HCT116 (cell line): Measurements from ENCODE around the gene ERMP1. TPM values are rescaled to one million over a fixed set of nuclear protein-coding genes. Genes with fewer than 3 reads are reported as not detected.

Source experiments
- ATAC-seq: fragments of 200-7000 bp; cut with Tn5 transposase; 2 replicates; pipeline ENCODE4 v1.9.1; 2020; ENCODE audit warnings: mild to moderate bottlenecking, moderate library complexity
- BruUV-seq: library from RNA; stranded (reverse); fragments of 400-500 nt; replicated peaks from 2 replicates; lab custom pipeline; 2021; lab: Mats Ljungman, UMichigan
- CTCF ChIA-PET: fragments of 300-600 bp; sonication (Branson Sonifier 250); formaldehyde crosslinking; loops from one replicate; lab custom pipeline; 2021; ENCODE audit warnings: antibody characterized with exemption; lab: Charles Lee
- POLR2A ChIA-PET: fragments of 300-600, 350-600 bp; sonication (Branson Sonifier 250); formaldehyde crosslinking; loops from one replicate; lab custom pipeline; 2021; ENCODE audit warnings: antibody characterized with exemption; lab: Charles Lee
- RAD21 ChIA-PET, 2 experiments: fragments of 300-600 bp; sonication (Branson Sonifier 250); formaldehyde crosslinking; loops; one replicate each; lab custom pipeline; 2023; ENCODE audit warnings: low total read pairs in 2 of 2; ENCODE audit not compliant: uncharacterized antibody in 2 of 2, unreplicated experiment in 2 of 2, low non-redundant PET in 1 of 2; lab: Charles Lee
- DNase-seq: peaks from one replicate; pipeline ENCODE4 v3.0.0-alpha.2; 2010; ENCODE audit warnings: low read depth, low spot score
- H2AFZ ChIP-seq: fragments of 200-600 bp; shearing (Covaris generic), sonication (generic); 2 replicates; pipeline ENCODE4 v1.6.1; 2017; ENCODE audit warnings: low read depth, mixed run types, mixed read lengths, antibody characterized with exemption, low read length; ENCODE audit not compliant: poor library complexity, severe bottlenecking
- H3K27ac ChIP-seq: 2 replicates; pipeline ENCODE4 v1.5.1; 2012; ENCODE audit warnings: low read depth, low read length
- H3K27me3 ChIP-seq: fragments of 200-600 bp; sonication (generic); 2 replicates; pipeline ENCODE4 v1.6.1; 2016; ENCODE audit warnings: mixed run types, low read length, mixed read lengths; ENCODE audit not compliant: insufficient read depth
- H3K36me3 ChIP-seq, 2 experiments: fragments of 200-500 bp in 1 of 2; fragments of 200-600 bp in 1 of 2; sonication (Bioruptor generic) in 1 of 2; sonication (generic) in 1 of 2; 2 replicates each; pipeline versions ENCODE4 v1.5.1 to v1.6.1; 2014 to 2016; ENCODE audit warnings: low read length in 2 of 2, inconsistent platforms in 1 of 2, mixed read lengths in 1 of 2, mixed run types in 1 of 2; ENCODE audit not compliant: insufficient read depth in 2 of 2, control insufficient read depth in 1 of 2
- H3K4me1 ChIP-seq, 2 experiments: fragments of 200-600 bp in 1 of 2; sonication (generic) in 1 of 2; 2 replicates each; pipeline versions ENCODE4 v1.5.1 to v1.6.1; 2012 to 2017; ENCODE audit warnings: low read length in 2 of 2, inconsistent platforms in 1 of 2, mild to moderate bottlenecking in 1 of 2, mixed read lengths in 1 of 2, mixed run types in 1 of 2, moderate library complexity in 1 of 2; ENCODE audit not compliant: insufficient read depth in 2 of 2, control insufficient read depth in 1 of 2
- H3K4me2 ChIP-seq: fragments of 200-600 bp; sonication (generic); 2 replicates; pipeline ENCODE4 v1.6.1; 2017; ENCODE audit warnings: mixed run types, low read length, mixed read lengths
- H3K4me3 ChIP-seq, 2 experiments: fragments of 200-600 bp in 1 of 2; sonication (generic) in 1 of 2; replicated peaks in 1 of 2; 2 replicates each; pipeline ENCODE4 v1.5.1; 2011 to 2016; ENCODE audit warnings: low read length in 2 of 2, control low read depth in 1 of 2, low read depth in 1 of 2, mild to moderate bottlenecking in 1 of 2, mixed read lengths in 1 of 2, mixed run types in 1 of 2
- H3K79me2 ChIP-seq: fragments of 200-600 bp; sonication (generic); 2 replicates; pipeline ENCODE4 v1.6.1; 2017; ENCODE audit warnings: mild to moderate bottlenecking, mixed run types, low read length, moderate library complexity, mixed read lengths; ENCODE audit not compliant: insufficient read depth
- H3K9ac ChIP-seq: fragments of 200-600 bp; sonication (generic); 2 replicates; pipeline ENCODE4 v1.6.1; 2016; ENCODE audit warnings: low read length, mixed read lengths
- H3K9me2 ChIP-seq: fragments of 200-600 bp; sonication (generic), shearing (Covaris generic); 2 replicates; pipeline ENCODE4 v1.6.1; 2017; ENCODE audit warnings: mixed run types, mild to moderate bottlenecking, moderate library complexity; ENCODE audit not compliant: insufficient read depth
- H3K9me3 ChIP-seq, 2 experiments: fragments of 200-500 bp in 1 of 2; fragments of 200-600 bp in 1 of 2; sonication (Bioruptor generic) in 1 of 2; sonication (generic) in 1 of 2; 2 replicates each; pipeline ENCODE4 v1.6.1; 2014 to 2017; ENCODE audit warnings: low read length in 2 of 2, mixed read lengths in 2 of 2, inconsistent platforms in 1 of 2, low read depth in 1 of 2, mild to moderate bottlenecking in 1 of 2, mixed run types in 1 of 2, moderate library complexity in 1 of 2; ENCODE audit not compliant: control insufficient read depth in 1 of 2, insufficient read depth in 1 of 2
- H4K20me1 ChIP-seq: fragments of 200-600 bp; sonication (generic), shearing (Covaris generic); 2 replicates; pipeline ENCODE4 v1.6.1; 2017; ENCODE audit warnings: mixed run types, mild to moderate bottlenecking, moderate library complexity; ENCODE audit not compliant: insufficient read depth
- ATF3 ChIP-seq: IDR thresholded peaks from 2 replicates; pipeline ENCODE4 v1.6.1; 2012
- CEBPB ChIP-seq: IDR thresholded peaks from 2 replicates; pipeline ENCODE4 v1.6.1; 2012; ENCODE audit warnings: low read depth
- EGR1 ChIP-seq: IDR thresholded peaks from 2 replicates; pipeline ENCODE4 v1.6.1; 2012; ENCODE audit warnings: low read depth
- EZH2phosphoT487 ChIP-seq: fragments of 200-600 bp; IDR thresholded peaks from 2 replicates; pipeline ENCODE4 v1.6.1; 2018; ENCODE audit warnings: antibody characterized with exemption, borderline replicate concordance
- FOSL1 ChIP-seq: IDR thresholded peaks from 2 replicates; pipeline ENCODE4 v1.6.1; 2012; ENCODE audit warnings: low read depth
- JUND ChIP-seq: IDR thresholded peaks from 2 replicates; pipeline ENCODE4 v1.6.1; 2012
- POLR2A ChIP-seq: IDR thresholded peaks from 2 replicates; pipeline ENCODE4 v1.7.0; 2011; ENCODE audit warnings: borderline replicate concordance; ENCODE audit not compliant: insufficient read depth, insufficient read length; ENCODE audit errors: extremely low read depth
- POLR2AphosphoS5 ChIP-seq: IDR thresholded peaks from 2 replicates; pipeline ENCODE4 v1.6.1; 2011; ENCODE audit warnings: mild to moderate bottlenecking, low read depth, low read length, moderate library complexity
- SIN3A ChIP-seq: IDR thresholded peaks from 2 replicates; pipeline ENCODE4 v1.6.1; 2012; ENCODE audit warnings: low read depth
- SP1 ChIP-seq: IDR thresholded peaks from 2 replicates; pipeline ENCODE4 v1.6.1; 2012; ENCODE audit warnings: low read depth
- SRF ChIP-seq: IDR thresholded peaks from 2 replicates; pipeline ENCODE4 v1.6.1; 2012; ENCODE audit warnings: low read depth
- YY1 ChIP-seq: IDR thresholded peaks from 2 replicates; pipeline ENCODE4 v1.6.1; 2011; ENCODE audit warnings: low read length, low read depth, moderate library complexity, mild to moderate bottlenecking; ENCODE audit not compliant: insufficient replicate concordance; ENCODE audit errors: extremely low read depth
- ZFX ChIP-seq: fragments of 450-650 bp; IDR thresholded peaks from 2 replicates; pipeline ENCODE4 v1.6.1; 2017
- ZNF274 ChIP-seq: fragments of 200-500 bp; sonication (Bioruptor generic); IDR thresholded peaks from 2 replicates; pipeline ENCODE4 v1.6.1; 2014; ENCODE audit warnings: mild to moderate bottlenecking, low read depth, low read length, inconsistent platforms
- intact Hi-C: fragments of 100-400 bp; cut with micrococcal nuclease; formaldehyde crosslinking; loops from 2 replicates; pipeline ENCODE4 v1.10.0; 2022
- total RNA-seq: library from RNA; stranded (reverse); gene quantifications from one replicate; pipeline ENCODE4 v1.2.1, GENCODE V29; 2021; ENCODE audit not compliant: unreplicated experiment
- TF ChIP-seq, protein P1 (sequence below): IDR thresholded peaks from 2 replicates; pipeline ENCODE4 v1.6.1; 2012
- TF ChIP-seq, protein P2 (sequence below): IDR thresholded peaks from 2 replicates; pipeline ENCODE4 v1.6.1; 2011; ENCODE audit warnings: mild to moderate bottlenecking, low read length, moderate library complexity; ENCODE audit not compliant: insufficient replicate concordance; ENCODE audit errors: extremely low read depth

Gene ERMP1
- total RNA-seq, 1 experiment from 2014 or later: 29.9 TPM

DNA sequence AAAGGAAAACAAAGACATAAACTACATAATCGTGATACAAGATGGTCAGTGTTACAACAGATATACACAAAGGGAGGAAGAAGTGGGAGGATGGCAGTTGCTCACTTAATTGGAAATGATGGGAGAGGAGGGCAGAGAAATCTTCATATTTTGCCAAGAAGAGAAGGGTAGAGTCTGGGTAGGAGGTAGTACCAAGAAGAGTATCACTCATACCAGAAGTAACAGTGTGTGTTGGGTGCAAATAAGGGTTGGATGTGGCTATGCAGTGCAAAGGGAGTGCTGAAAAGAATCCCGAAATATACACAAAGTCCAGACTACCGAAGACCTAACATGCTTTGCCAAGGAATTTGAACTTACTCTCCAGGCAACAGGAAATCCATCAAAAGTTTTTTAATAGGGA is 41.0 kb downstream of the ERMP1 start:
- DNase-seq (no peak), ATAC-seq (no peak)
- Histone ChIP-seq H3K9ac (no peak overlapping the region), H2AFZ (no peak overlapping the region), H3K79me2 (peaks cover 16% of the 10 kb centered on the region), H3K9me3 (no peaks in the 10 kb centered on the region), H3K4me3 (no peak overlapping the region), H3K36me3 (peaks cover 4 to 16% of the 10 kb centered on the region in 2 experiments; a peak in 3 of 4 replicates), H3K27me3 (no peaks in the 10 kb centered on the region), H3K9me2 (no peaks in the 10 kb centered on the region), H3K4me1 (no peaks in the 10 kb centered on the region), H3K4me2 (no peak overlapping the region), H4K20me1 (peaks cover 6% of the 10 kb centered on the region; the same call in 1 of the 2 replicates), H3K27ac (no peak overlapping the region)
- ChIA-PET RAD21 (no interaction called here), POLR2A (no interaction called here), CTCF (no interaction called here)
- BruUV-seq: no TSS peak
- TF ChIP-seq POLR2A (no peak), CEBPB (no peak), ZFX (no peak), FOSL1 (no peak), POLR2AphosphoS5 (no peak), ATF3 (no peak), ZNF274 (no peak), EZH2phosphoT487 (no peak), JUND (no peak), SP1 (no peak), YY1 (no peak), SRF (no peak), EGR1 (no peak), SIN3A (no peak)
- TF ChIP-seq, protein P1, sequence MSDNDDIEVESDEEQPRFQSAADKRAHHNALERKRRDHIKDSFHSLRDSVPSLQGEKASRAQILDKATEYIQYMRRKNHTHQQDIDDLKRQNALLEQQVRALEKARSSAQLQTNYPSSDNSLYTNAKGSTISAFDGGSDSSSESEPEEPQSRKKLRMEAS: no peak
- TF ChIP-seq, protein P2, sequence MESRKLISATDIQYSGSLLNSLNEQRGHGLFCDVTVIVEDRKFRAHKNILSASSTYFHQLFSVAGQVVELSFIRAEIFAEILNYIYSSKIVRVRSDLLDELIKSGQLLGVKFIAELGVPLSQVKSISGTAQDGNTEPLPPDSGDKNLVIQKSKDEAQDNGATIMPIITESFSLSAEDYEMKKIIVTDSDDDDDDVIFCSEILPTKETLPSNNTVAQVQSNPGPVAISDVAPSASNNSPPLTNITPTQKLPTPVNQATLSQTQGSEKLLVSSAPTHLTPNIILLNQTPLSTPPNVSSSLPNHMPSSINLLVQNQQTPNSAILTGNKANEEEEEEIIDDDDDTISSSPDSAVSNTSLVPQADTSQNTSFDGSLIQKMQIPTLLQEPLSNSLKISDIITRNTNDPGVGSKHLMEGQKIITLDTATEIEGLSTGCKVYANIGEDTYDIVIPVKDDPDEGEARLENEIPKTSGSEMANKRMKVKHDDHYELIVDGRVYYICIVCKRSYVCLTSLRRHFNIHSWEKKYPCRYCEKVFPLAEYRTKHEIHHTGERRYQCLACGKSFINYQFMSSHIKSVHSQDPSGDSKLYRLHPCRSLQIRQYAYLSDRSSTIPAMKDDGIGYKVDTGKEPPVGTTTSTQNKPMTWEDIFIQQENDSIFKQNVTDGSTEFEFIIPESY: no peak
- intact Hi-C loops: no loop called here
